Body of pancreas (tissue), 4 donors: ENCODE results near the gene GIGYF1.

Experiments
- CTCF ChIP-seq, 7 experiments: fragments of 450-650 bp in 4 of 7; fragments of 200-600 bp in 3 of 7; sonication (generic) in 3 of 7; IDR thresholded peaks; one replicate each; pipeline ENCODE4 v1.5.1; 2016 to 2019; ENCODE audit warnings: antibody characterized with exemption in 7 of 7
- POLR2A ChIP-seq, 3 donors: fragments of 450-650 bp; IDR thresholded peaks; one replicate each; pipeline ENCODE4 v1.6.1; 2016; ENCODE audit warnings: antibody characterized with exemption in 3 of 3, mild to moderate bottlenecking in 2 of 3

GRCh38 chr7:100678291-100678984, 15.6 kb downstream of the GIGYF1 start:
- TF ChIP-seq POLR2A (IDR thresholded peaks at IDR 0.05) = no peak
- TF ChIP-seq CTCF (IDR thresholded peaks at IDR 0.05) = no peak
